IPS-15b (cell line): ENCODE results near the gene OTUD5.

Experiments used
- H3K27me3 ChIP-seq: one replicate; pipeline ENCODE4 v1.6.1; 2013; ENCODE audit warnings: low read length; ENCODE audit not compliant: control insufficient read depth, insufficient read depth
- H3K36me3 ChIP-seq: one replicate; pipeline ENCODE4 v1.6.1; 2013; ENCODE audit warnings: low read length; ENCODE audit not compliant: control insufficient read depth, insufficient read depth
- H3K4me1 ChIP-seq: one replicate; pipeline ENCODE4 v1.6.1; 2013; ENCODE audit warnings: mild to moderate bottlenecking, low read length; ENCODE audit not compliant: control insufficient read depth, insufficient read depth
- H3K4me3 ChIP-seq: one replicate; pipeline ENCODE4 v1.5.1; 2013; ENCODE audit warnings: low read depth, low read length
- H3K9ac ChIP-seq: one replicate; pipeline ENCODE4 v1.6.1; 2013; ENCODE audit warnings: low read depth, mild to moderate bottlenecking, low read length
- H3K9me3 ChIP-seq: one replicate; pipeline ENCODE4 v1.6.1; 2013; ENCODE audit warnings: mild to moderate bottlenecking, low read length; ENCODE audit not compliant: control insufficient read depth, insufficient read depth

OTUD5 gene

DNA sequence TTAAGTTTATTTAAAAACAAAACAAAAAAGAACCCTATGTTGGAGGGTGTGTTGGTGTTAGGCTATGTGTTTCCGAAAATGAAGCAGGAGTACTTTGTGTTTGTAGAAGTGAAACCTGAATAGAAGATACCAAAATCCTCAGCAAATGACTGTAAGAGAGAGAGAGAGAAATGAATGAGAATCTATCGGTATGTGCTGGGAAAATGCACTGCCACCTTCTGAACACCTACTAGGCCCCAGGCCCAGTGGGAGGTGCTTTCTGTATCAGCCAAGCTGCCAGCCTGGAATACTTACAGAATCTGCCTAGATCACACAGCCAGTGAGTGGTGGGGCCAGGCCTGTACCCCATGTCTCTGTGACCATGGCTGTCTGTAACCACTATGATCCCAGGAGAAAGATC lies 23.6 kb downstream of the OTUD5 start:
- Histone ChIP-seq H3K9ac (no peak overlapping the region), H3K4me3 (no peak overlapping the region), H3K9me3 (no peaks in the 10 kb centered on the region), H3K36me3 (peaks cover 18% of the 10 kb centered on the region), H3K27me3 (no peaks in the 10 kb centered on the region), H3K4me1 (peaks cover 17% of the 10 kb centered on the region)

DNA sequence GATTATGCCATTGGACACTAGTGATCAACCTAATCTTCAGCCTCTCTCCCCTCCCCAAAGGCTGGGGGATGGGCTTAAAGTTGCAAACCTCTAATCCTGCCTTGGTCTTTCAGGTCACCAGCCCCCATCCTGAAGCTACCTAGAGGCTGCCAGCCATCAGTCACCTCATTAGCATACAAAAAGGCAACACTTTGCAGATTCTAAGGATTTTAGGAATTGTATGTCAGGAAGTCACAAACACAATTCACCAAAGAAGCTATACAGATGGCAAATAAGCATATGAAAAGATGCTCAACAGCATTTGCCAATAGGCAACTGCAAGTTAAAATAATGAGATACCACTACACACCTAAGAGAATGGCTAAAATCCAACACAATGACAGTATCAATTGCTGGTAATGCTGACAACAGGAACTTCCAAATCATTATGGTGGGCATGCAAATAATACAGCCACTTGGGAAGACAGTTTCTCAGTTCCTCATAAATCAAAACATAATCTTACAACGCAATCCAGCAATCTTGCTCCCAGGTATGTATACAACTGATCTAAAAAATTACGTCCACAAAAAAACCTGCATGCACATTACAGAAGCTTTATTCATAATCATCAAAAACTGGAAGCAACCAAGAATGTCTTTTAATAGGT lies 29.5 kb downstream of the OTUD5 start:
- H3K4me1 ChIP-seq, result peaks cover 7% of the 10 kb centered on the region
- peak overlapping the region; percentile 54 for H3K4me3 ChIP-seq
- H3K27me3 ChIP-seq, result no peaks in the 10 kb centered on the region
- H3K36me3 ChIP-seq, result peaks cover 26% of the 10 kb centered on the region
- H3K9me3 ChIP-seq, result no peaks in the 10 kb centered on the region
- no peak overlapping the region for H3K9ac ChIP-seq

DNA sequence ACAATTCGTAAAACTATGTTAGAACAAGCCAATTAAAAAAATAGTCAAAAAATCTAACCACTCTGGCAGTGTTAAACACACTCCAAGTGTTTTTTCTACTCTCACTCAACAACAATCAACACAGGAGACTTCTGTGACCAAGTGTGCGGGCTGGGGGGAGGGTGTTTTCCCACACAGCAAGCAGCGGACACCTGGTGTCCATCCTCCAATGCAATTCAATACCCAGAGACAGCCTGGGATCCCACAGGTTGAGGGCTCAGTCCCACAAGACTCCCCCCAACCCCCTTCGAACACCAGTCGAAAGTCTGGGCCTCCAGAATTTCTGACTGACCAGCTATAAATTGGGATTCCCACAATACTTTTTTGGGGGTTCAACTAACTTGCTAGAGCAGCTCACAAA lies 30.3 kb downstream of the OTUD5 start:
- no peak overlapping the region for H3K9ac ChIP-seq
- H3K9me3 ChIP-seq, result no peaks in the 10 kb centered on the region
- peak overlapping the region; percentile 54 for H3K4me3 ChIP-seq
- H3K4me1 ChIP-seq, result peaks cover 7% of the 10 kb centered on the region
- H3K27me3 ChIP-seq, result no peaks in the 10 kb centered on the region
- peaks cover 25% of the 10 kb centered on the region for H3K36me3 ChIP-seq

DNA sequence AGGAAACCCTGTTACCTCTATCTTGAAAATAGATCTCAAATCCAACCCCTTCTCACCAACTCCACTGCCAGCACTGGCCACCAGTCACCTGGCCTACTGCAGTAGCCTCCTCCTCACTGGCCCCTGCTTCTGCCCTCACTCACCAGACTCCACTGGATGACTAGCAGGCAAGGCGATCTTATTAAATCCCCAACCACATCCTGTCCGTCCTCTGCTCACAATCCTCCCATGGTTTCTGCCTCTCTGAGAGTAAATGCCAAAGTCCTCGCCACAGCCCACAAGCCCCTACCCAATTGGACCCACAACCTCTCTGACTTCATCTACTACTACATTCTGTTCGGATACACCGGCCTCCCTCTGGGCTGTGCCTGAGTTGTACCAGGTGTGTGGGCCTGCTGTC lies 33.1 kb downstream of the OTUD5 start:
- H3K36me3 ChIP-seq, result peaks cover 22% of the 10 kb centered on the region
- no peak overlapping the region for H3K4me3 ChIP-seq
- peaks cover 20% of the 10 kb centered on the region for H3K4me1 ChIP-seq
- H3K9ac ChIP-seq, result no peak overlapping the region
- H3K9me3 ChIP-seq, result no peaks in the 10 kb centered on the region
- no peaks in the 10 kb centered on the region for H3K27me3 ChIP-seq

DNA sequence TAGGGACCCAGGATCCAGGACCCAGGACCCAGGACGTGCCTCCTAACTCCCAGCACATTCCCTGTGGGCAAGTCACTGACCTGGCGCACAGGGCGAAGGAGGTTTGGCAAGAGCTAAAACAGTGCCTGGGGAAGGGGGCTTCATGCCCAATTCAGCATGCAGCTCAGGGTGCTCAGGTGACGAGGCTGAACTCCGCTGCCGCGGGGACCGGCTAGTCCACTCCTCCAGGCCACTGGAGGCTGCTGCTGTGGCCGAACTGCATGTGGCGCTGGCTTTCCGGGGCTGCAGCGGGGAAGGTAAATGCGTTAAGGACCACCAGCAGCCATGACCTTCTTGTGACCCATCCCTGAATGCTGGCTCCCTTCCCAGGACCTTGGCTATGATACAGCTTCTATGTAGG lies 33.6 kb downstream of the OTUD5 start:
- peaks cover 22% of the 10 kb centered on the region for H3K36me3 ChIP-seq
- H3K27me3 ChIP-seq, result no peaks in the 10 kb centered on the region

DNA sequence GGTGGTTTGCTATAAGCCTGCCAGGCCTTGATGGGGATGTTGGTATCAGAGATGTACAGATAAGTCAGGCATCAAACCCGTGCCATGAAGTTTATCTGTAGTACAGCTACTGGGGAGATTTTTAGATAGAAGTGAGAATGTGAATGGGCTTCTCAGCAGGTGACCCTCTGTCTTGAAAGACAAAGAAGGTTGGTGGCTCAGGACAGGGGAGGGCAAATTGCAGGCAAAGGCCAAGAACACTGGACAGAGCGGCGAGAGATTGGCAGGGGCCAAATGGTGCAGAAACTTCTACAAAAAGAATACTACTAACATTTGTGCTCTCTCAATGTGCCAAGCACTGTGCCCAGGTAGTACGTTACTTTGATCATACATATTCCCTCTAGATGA lies 36.7 kb downstream of the OTUD5 start:
- Histone ChIP-seq H3K4me1 (peaks cover 15% of the 10 kb centered on the region), H3K4me3 (peak overlapping the region; percentile 94), H3K27me3 (no peaks in the 10 kb centered on the region), H3K9ac (no peak overlapping the region), H3K36me3 (peaks cover 36% of the 10 kb centered on the region), H3K9me3 (peaks cover 3% of the 10 kb centered on the region)

More for the DNA sequence above, 33.6 kb downstream of the OTUD5 start:
- Histone ChIP-seq H3K4me1 (peaks cover 20% of the 10 kb centered on the region), H3K9ac (no peak overlapping the region), H3K9me3 (no peaks in the 10 kb centered on the region), H3K4me3 (no peak overlapping the region)

DNA sequence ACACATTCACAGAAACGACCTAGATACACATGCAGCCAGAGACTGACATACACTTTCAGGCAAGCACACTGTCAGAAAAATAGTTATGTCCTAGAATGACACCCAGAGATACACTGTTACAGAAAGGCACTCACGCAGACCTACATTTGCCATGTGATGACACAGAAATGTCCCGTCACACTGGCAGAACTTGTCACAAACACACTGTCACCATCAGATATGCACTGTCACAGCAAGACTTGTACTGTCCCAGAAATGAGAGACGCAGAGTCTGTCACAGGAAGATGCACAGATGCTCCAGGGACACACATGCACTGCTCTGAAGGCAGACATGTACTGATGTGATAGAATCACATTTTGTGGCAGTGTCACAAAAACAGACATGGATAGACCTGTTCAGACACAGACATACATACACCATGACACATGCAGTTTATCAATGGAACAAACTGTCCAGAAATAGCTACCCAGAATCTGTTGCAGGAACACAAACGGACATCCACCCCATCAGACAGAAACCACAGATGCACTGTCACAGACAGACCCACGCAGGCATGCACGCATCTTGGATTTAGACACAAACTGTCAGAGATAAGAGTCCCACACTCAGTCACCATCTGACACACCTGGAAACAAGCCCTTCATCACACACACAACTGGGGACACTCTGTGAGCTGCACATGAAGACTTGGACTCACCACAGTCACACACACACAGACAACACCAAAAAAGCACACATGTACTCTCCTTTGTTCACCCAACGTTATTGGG lies 37.3 kb downstream of the OTUD5 start:
- H3K4me1 ChIP-seq, result peaks cover 13% of the 10 kb centered on the region
- H3K4me3 ChIP-seq, result peak overlapping the region; percentile 94
- H3K9ac ChIP-seq, result peak overlapping the region; percentile 10
- peaks cover 3% of the 10 kb centered on the region for H3K9me3 ChIP-seq
- no peaks in the 10 kb centered on the region for H3K27me3 ChIP-seq
- H3K36me3 ChIP-seq, result peaks cover 37% of the 10 kb centered on the region

DNA sequence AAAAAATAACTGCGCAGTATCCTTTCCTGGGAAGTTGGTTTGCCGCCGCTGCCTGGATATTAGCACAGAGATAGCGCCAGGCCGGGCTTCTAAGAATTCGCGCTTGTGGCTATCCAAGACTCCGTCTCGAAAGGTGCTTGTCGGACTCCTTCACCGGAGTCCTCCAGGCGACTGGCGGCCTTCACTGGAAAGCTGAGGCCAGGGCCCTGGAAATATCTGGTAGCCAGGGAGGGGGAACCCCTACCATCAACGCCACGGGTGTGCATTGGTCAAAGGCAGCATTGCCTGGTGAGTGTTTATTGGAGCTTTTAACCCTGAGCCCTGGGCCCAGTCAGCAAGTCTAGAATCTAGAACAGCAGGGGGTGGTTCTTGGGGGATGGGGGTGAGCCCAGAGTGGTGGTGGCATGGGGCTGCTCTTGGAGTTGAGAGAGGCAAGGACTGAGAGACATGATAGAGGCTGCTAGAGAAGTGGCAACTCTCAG lies 38.0 kb downstream of the OTUD5 start:
- Histone ChIP-seq H3K4me1 (peaks cover 13% of the 10 kb centered on the region), H3K9ac (peak overlapping the region; percentile 76), H3K4me3 (peak overlapping the region; percentile 94), H3K9me3 (peaks cover 3% of the 10 kb centered on the region), H3K36me3 (peaks cover 42% of the 10 kb centered on the region), H3K27me3 (no peaks in the 10 kb centered on the region)

DNA sequence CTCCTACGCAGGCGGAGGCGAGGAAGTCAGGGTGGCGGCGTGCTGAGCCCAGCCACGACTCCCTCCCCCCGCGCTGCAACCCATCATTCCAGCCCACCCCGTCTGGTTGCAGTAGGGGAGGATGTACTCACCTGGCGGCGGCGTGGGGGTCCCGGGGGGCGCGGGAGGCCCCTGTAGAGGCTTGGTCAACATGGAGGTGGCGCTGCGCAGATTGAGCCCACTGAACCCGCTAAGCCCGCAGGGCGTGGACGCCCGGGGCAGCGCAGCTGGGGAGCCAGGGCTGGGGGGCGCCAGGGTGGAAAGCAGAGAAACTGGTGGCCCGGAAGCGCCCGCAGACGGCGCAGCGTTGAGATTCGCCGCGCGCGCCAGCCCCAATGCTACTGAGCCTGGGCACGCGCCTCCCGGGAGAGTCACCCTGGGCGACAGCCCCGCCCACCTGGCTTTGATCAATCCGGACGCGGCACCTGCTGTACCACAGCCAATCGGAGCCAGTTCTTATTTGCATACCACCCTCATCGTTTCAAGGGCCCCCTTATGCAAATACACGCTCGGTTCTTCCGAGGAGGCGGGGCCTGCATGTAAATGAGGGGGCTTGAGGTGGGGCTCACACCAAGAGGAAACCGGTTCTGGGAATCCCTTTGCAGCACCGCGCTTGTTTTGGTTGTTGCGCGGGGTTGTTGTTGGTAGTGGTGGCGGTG lies 38.6 kb downstream of the OTUD5 start, which contains the start of gene PIM2:
Gene PIM2 (minus strand): TSS at position 382 of the 698 bp plus-strand sequence. CDS start 190 bp downstream, at position 192.
- H3K9ac ChIP-seq, result peak within 1 kb of the TSS; percentile 94
- peaks cover 3% of the 10 kb centered on the region for H3K9me3 ChIP-seq
- H3K4me1 ChIP-seq, result peaks cover 13% of the 10 kb centered on the region
- H3K36me3 ChIP-seq, result peaks cover 42% of the 10 kb centered on the region
- H3K4me3 ChIP-seq, result peak within 1 kb of the TSS; percentile 94
- H3K27me3 ChIP-seq, result no peaks in the 10 kb centered on the region

DNA sequence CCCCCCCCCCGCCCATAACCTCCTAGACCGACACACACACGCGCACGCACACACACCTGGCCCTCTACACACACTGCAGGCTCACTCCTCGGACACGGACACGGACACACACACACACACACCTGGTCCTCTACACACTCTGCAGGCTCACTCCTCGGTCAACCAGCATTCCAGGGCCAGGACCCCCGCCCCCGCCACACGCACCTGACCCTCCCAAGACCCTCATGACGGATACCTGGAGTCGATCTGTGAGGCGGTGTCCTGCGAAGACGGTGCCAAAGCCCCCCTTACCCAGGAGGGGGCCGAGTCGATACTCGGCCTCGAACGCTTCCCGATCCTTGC lies 39.1 kb downstream of the OTUD5 start:
- Histone ChIP-seq H3K9me3 (peaks cover 3% of the 10 kb centered on the region), H3K4me1 (peaks cover 13% of the 10 kb centered on the region), H3K27me3 (no peaks in the 10 kb centered on the region), H3K4me3 (peak overlapping the region; percentile 94), H3K36me3 (peaks cover 41% of the 10 kb centered on the region), H3K9ac (peak overlapping the region; percentile 94)

DNA sequence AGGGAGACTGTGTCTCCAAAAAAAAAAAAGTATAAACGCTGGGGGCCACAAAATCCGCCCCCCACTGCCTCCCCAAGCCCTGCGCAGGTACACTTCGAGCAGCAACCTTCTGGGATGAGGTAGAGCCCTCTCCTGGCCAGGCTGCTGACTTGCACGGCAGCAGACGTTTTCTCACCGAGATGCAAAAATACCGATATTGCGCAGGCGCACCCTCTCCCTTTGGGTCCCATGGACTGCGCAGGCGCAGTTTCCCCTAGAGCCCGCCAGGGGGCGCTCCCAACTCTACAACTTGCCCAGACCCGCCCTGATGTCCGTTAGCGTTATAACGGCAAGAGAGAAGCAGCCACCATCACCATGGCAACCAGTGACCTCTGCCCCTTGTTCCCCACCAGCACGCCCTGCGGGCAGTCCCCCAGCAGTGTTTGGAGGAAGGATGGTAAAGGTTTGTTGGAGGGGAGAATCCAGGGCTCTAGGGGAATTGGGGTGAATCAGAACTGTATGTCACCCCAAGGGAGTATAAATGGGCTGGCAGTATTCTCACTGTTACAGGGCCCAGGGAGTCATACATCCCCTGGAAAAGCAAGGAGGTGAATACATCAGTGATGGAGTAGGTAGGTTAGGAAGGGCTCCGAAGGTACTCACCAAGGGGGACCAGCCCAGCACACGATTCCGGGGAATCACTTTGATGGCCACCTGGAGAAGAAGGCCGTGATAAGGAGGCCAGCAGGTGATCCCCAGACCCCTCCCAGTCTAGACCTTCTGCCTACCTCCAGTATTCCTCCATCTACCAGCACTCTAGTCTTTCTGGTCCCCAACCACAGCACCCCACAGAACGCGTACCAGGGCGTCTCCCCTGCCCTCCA lies 40.0 kb downstream of the OTUD5 start:
- H3K27me3 ChIP-seq, result no peaks in the 10 kb centered on the region
- H3K9ac ChIP-seq, result peak overlapping the region; percentile 94
- H3K36me3 ChIP-seq, result peaks cover 41% of the 10 kb centered on the region
- H3K9me3 ChIP-seq, result peaks cover 3% of the 10 kb centered on the region
- H3K4me1 ChIP-seq, result peaks cover 13% of the 10 kb centered on the region
- peak overlapping the region; percentile 94 for H3K4me3 ChIP-seq
